HG03045 (cell line): ENCODE data around the gene COL7A1.

Experiments used
- ATAC-seq: cut with Tn5 transposase; IDR thresholded peaks from one replicate; pipeline ENCODE4 v1.9.1; 2021; ENCODE audit warnings: mild to moderate bottlenecking, moderate library complexity; ENCODE audit not compliant: unreplicated experiment

COL7A1 gene

DNA sequence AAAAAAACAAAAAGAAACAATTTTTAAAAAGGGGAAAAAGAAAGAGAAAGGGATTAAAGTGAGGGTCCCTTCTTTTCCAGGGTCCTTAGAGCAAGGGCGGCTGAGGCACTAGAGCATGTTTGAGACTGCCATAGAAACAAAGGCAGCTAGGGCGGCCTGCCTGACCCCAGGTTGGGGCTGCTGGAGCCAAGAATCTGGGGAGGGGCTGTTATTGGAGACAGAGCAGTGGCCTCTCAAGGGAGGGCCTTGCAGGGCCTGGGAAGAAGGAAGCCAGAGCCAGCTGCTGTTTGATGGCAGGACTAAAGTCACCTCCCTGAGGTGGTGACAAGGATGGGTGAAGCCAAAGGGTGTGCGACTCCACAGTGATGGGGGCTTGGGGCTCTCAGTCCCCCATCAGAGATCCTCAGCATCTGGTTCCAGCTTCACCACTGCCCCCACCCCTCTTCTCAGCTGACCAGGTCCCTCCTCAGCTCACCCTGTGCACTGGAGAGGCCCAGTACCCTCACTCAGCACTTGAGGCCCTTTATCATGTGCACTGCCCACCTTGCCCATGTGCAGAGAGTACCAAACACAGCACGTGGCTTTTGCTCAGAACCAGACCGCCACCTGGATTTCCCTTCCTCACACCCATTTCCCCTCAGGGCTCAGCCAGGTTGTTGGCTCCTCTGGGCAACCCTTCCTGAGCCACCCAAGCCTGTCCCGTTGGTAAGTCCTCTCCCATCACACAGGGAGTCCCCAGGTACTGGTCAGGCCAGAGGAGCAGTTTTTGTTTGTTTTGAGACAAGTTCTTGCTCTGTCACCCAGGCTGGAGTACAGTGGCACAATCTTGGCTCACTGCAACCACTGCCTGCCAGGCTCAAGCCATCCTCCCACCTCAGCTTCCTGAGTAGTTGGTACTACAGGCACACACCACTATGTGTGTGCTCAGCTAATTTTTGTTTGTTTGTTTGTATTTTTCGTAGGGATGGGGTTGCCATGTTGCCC lies 24.7 kb upstream of the COL7A1 start:
- ATAC-seq, result no peak

- no peak for ATAC-seq
Observed at GRCh38 chr3:48617559-48617958, 22.4 kb upstream of the COL7A1 start.

DNA sequence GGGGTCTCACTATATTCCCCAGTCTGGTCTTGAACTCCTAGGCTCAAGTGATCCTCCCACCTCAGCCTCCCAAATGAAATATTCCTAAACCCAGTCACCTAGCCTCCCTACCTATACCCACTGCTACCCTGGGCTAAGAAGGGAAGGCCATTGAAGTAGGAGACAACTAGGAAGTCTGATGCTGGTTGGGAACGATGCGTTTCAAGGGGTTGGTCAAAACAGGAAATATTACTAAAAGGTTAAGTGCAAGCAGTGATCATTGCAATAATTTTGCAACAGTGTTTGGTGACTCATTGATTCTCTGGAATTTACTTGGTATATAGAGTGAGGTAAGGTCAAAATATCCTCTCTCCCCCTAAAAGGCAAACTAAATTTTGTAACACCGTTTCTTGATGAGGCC lies 18.9 kb upstream of the COL7A1 start:
- no peak for ATAC-seq

- no peak for ATAC-seq
Observed at GRCh38 chr3:48612309-48612708, 17.2 kb upstream of the COL7A1 start.

GRCh38 chr3:48609088-48610005 lies 14.2 kb upstream of the COL7A1 start, which contains the start of gene UQCRC1:
TSS of gene UQCRC1 (minus strand) at chr3:48609646. CDS start at chr3:48609620, 26 bp downstream.
- peak; percentile 98 for ATAC-seq

- ATAC-seq, result no peak
Observed at GRCh38 chr3:48607519-48607918, 12.4 kb upstream of the COL7A1 start.

GRCh38 chr3:48601622-48601994 lies 6.5 kb upstream of the COL7A1 start:
- no peak for ATAC-seq

- no peak for ATAC-seq
Observed at GRCh38 chr3:48600711-48601621, 5.8 kb upstream of the COL7A1 start.

GRCh38 chr3:48599509-48600285 lies 4.6 kb upstream of the COL7A1 start:
- ATAC-seq, result no peak

- no peak for ATAC-seq
Observed at GRCh38 chr3:48599077-48599501, 4.0 kb upstream of the COL7A1 start.

- ATAC-seq, result no peak
Observed at GRCh38 chr3:48598323-48599076, 3.4 kb upstream of the COL7A1 start.

DNA sequence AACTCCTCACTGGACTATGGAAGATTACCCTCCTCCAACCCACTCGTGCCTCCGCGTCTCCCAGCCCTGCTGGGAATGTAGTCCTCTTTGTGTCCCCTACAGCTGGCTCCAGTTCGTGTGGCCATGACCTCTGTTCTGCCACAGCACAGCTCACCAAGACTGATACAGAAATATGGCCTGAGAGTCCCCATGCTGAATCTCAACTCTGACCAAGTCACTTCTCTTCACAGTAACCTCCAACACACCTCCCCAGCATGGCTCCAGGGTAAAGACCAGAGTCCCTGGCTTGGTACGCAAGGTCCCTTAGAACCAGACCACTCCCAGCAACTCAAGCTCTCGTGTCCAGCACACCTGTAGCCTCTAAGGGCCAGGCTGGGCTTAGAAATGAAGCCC lies 2.3 kb upstream of the COL7A1 start:
- no peak for ATAC-seq

DNA sequence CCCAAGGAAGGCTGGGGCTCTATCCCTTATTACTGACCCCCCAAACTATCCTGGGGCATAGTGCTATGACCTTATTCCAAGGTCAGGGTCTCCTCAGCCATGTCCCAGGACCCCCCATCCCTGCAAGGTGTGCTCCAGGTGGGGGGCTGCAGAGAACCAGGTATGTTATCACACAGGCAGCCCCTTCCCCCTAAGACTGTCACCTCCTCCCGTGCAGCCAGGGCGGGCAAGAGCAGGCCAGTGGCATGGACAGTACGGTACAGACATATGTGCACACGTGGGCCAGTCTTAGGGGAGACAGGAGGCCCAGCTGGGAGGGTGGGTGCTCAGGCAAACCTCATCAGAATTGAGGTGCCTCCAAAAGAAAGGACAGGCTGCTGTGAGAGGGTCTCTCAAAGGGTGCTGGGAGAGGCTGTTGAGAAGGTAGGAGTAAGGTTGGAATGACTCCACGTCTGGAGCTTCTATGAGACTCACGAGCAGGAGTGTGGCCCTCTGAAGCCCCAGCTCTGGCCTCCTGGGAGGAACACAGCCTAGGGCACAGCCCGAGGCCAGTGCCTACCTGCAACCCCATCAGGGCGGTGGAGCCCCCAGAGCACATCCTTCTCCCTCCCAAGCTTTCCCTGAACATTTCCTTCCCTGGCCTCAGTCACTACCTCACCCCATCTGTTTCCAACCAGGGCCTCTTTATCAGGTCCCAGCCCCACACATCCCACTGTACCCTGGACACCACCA lies 1.7 kb upstream of the COL7A1 start:
- ATAC-seq, result no peak

- ATAC-seq, result no peak
Observed at GRCh38 chr3:48596157-48596556, 1.0 kb upstream of the COL7A1 start.

DNA sequence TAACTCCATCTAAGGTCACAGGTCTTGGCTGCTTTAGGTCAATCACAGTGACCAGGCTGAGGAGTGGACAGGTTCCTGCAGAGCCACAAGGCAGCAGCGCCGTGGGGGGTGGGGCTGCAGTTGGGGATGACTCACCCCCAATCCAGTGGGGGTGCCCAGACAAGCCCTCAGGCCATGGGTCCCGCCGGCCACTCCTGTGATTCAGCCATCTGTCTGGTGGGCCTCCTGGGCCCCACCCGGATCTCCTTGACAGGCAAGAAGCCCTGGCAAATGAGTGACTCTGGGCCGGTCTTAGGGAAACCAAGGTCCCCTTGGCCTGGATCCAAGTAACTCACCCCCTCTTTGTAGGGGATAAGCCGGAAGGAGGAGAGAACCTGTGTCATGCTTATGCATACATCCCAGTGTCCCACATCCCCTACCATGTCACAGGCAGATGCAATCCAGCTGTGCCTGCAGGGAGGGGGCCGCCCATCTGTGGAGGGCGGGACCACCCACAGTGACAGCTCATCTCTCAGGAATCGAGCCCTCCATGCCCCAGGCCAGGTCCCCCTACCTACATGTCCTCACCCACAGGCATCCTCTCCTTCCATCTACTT lies 495 bp upstream of the COL7A1 start:
- no peak for ATAC-seq

- ATAC-seq, result no peak
Observed at GRCh38 chr3:48594417-48595049, 596 bp downstream of the COL7A1 start.

DNA sequence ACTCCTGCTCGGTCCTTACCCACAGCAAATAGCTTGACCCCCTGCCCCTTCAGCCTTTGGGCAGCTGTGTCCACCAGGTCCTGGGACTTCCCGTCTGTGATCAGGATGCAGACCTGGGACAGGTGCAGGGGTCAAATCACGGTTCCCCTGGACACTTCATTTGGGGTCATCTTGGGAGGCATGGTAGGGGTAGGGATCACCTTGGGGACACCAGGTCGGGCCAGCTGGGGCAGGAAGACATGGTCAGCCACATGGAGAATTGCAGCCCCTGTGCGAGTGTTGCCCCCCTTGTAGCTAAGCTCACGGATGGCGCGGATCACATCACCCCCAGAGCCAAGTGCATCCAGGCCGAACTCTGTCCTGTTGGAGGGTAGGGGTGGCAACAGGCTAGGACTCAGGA lies 1.8 kb downstream of the COL7A1 start:
- no peak for ATAC-seq
